ENCODE data around the gene COL4A4. TPM values are rescaled to one million over a fixed set of nuclear protein-coding genes. Genes with fewer than 3 reads are reported as not detected.

COL4A4 gene
- total and polyA plus RNA-seq, 12 donors = 0.44 to 41.6 (median 22.1) TPM

DNA sequence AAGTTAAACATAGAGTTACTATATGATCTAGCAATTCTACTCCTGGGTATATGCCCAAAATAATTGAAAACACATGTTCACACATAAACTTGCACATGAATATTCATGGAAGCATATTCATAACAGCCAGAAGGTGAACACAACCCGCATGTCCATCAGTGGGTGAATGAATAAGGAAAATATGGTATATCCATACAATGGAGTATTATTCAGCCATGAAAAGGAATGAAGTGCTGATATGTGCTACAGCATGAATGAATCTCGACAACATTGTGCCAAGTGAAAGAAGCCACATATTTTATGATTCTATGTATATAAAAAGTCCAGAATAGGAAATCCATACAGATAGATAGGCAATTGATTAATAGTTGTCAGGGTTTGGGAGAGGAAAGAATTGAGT is 15.9 kb downstream of the COL4A4 start:
- WGBS, 4 donors = 85 to 88% (median 86%) methylated on average over 2 of the region's 2 CpGs
- intact Hi-C loops (cut with DNase I) = no loop called here
- Histone ChIP-seq H3K27me3 (no peaks in the 10 kb centered on the region), H3K4me1 (replicated peaks in 1 of 2) (no peaks in the 10 kb centered on the region), H3K36me3 (replicated peaks in 1 of 2) (no peaks in the 10 kb centered on the region), H3K27ac (no peak overlapping the region), H3K9me3 (replicated peaks in 1 of 3) (no peaks in the 10 kb centered on the region), H3K4me3 (no peak overlapping the region)
- TF ChIP-seq, protein P1, sequence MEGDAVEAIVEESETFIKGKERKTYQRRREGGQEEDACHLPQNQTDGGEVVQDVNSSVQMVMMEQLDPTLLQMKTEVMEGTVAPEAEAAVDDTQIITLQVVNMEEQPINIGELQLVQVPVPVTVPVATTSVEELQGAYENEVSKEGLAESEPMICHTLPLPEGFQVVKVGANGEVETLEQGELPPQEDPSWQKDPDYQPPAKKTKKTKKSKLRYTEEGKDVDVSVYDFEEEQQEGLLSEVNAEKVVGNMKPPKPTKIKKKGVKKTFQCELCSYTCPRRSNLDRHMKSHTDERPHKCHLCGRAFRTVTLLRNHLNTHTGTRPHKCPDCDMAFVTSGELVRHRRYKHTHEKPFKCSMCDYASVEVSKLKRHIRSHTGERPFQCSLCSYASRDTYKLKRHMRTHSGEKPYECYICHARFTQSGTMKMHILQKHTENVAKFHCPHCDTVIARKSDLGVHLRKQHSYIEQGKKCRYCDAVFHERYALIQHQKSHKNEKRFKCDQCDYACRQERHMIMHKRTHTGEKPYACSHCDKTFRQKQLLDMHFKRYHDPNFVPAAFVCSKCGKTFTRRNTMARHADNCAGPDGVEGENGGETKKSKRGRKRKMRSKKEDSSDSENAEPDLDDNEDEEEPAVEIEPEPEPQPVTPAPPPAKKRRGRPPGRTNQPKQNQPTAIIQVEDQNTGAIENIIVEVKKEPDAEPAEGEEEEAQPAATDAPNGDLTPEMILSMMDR (IDR thresholded peaks at IDR 0.05) = no peak
- TF ChIP-seq POLR2A (IDR thresholded peaks at IDR 0.05) = no peak
- no peak for DNase-seq

DNA sequence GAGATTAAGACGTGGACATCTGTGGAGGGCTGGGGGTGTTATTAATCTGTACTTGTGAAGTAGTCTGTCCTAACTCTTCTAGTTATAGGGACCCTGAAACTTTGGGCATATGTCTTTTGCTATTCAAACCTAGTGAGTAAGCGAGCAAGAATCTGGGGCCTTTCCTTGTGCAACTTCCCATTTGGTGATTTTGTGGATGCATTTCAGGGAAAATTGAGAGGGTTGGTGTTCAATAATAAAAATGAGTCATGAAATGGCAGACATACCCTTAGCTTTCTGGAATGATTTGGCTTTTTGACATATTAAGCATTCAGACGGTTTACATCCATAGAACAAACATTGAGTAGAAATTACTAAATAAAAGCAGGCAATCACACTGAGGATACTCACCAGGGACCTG is 17.0 kb downstream of the COL4A4 start:
- no peak for DNase-seq
- WGBS, 4 donors = 89 to 93% (median 91%) methylated on average over 3 of the region's 3 CpGs
- no peak for TF ChIP-seq POLR2A (IDR thresholded peaks at IDR 0.05)
- TF ChIP-seq, protein P1 (IDR thresholded peaks at IDR 0.05) = no peak
- Histone ChIP-seq H3K4me1 (replicated peaks in 1 of 2) (no peaks in the 10 kb centered on the region), H3K4me3 (no peak overlapping the region), H3K27ac (no peak overlapping the region), H3K27me3 (no peaks in the 10 kb centered on the region), H3K9me3 (replicated peaks in 1 of 3) (no peaks in the 10 kb centered on the region), H3K36me3 (replicated peaks in 1 of 2) (no peaks in the 10 kb centered on the region)
- intact Hi-C loops (cut with DNase I) = no loop called here

DNA sequence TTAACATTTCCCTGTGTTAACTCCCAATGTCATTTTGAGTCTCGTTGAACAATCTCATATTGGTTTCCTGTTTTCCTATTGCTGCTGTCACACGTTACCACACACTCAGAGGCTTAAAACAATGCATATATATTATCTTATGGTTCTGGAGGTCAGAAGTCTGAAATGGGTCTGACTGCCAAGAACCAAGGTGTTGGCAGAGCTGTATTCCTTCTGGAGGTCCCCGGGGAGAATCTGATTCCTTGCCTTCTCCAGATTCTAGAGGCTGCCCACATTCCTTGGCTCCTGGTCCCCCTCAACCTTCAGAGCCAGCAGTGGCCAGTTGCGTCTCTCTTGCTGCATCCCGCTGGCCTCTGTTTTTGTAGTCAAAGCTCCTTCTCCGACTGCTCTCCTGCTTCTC is 17.5 kb downstream of the COL4A4 start:
- no peak for DNase-seq
- TF ChIP-seq, protein P1 (IDR thresholded peaks at IDR 0.05) = no peak
- no peak for TF ChIP-seq POLR2A (IDR thresholded peaks at IDR 0.05)
- H3K27me3 ChIP-seq = no peaks in the 10 kb centered on the region
- no peaks in the 10 kb centered on the region for H3K9me3 ChIP-seq (replicated peaks in 1 of 3)
- intact Hi-C loops (cut with DNase I) = no loop called here
- no peaks in the 10 kb centered on the region for H3K4me1 ChIP-seq (replicated peaks in 1 of 2)
- H3K4me3 ChIP-seq = no peak overlapping the region
- no peak overlapping the region for H3K27ac ChIP-seq
- H3K36me3 ChIP-seq (replicated peaks in 1 of 2) = no peaks in the 10 kb centered on the region
- WGBS, 4 donors = 82 to 87% (median 85%) methylated on average over 6 of the region's 6 CpGs

DNA sequence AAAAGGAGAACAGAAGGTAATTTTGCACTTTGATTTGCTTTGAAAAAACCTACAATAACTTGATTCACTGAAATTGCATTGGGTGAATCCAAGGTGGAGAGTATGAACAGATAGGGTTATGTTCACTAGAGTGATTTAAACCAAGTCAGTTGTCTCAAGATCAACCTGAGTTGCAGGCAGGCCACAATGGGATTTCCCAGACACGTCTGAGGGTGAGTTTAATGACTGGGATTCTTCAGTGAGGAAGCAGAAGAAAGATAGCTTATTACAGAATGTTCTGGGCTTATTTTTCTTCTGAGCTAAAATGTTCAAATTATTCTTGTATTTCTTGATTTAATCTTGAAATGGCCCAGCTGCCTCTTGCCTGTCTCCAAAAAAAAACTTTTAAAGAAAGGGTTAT is 20.1 kb downstream of the COL4A4 start:
- Histone ChIP-seq H3K27ac (no peak overlapping the region), H3K4me1 (replicated peaks in 1 of 2) (no peaks in the 10 kb centered on the region), H3K27me3 (no peaks in the 10 kb centered on the region), H3K4me3 (no peak overlapping the region), H3K9me3 (replicated peaks in 1 of 3) (no peaks in the 10 kb centered on the region), H3K36me3 (replicated peaks in 1 of 2) (no peaks in the 10 kb centered on the region)
- DNase-seq = no peak
- TF ChIP-seq, protein P1 (IDR thresholded peaks at IDR 0.05) = no peak
- WGBS, 4 donors = 61 to 64% (median 62%) methylated on average over 1 of the region's 1 CpG
- intact Hi-C loops (cut with DNase I) = no loop called here
